ENCODE measurements around the gene CLRN3. TPM values are rescaled to one million over a fixed set of nuclear protein-coding genes. Genes with fewer than 3 reads are reported as not detected.

Gene CLRN3
- total and polyA plus RNA-seq, 4 donors: 0.10 to 0.12 TPM; not detected in 2

DNA sequence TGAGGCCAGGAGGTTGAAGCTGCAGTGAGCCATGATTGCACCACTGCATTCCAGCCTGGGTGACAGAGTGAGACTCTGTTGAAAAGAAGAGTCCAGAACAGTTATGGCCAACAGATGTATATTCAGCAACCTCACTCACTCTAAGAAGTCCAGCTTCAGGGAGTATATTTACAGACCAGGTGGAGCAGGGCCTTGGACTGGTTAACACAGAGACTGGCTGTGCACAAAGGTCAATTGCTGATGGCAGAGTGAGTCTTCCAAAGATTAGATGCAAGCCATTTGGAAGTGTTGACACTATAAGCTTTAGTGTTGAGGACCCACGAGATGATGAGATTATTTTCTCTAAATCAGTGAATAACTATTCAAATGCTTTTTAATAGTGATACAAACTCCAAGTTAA is 24.9 kb downstream of the CLRN3 start:
- DNase-seq: no peak
- peaks cover 0 to 9% (median 0%) of the 10 kb centered on the region in 5 donors for H3K4me1 ChIP-seq (ENCODE audit: control insufficient read depth in 5 of 5, insufficient read depth in 5 of 5, low read length in 5 of 5)
- no peaks in the 10 kb centered on the region for H3K36me3 ChIP-seq (ENCODE audit: control insufficient read depth in 4 of 4, insufficient read depth in 4 of 4, low read length in 4 of 4)
- H3K4me3 ChIP-seq: no peak overlapping the region
- H3K27me3 ChIP-seq (ENCODE audit: control insufficient read depth in 3 of 3, insufficient read depth in 3 of 3, low read length in 2 of 3): no peaks in the 10 kb centered on the region
- no peak overlapping the region for H3K27ac ChIP-seq (ENCODE audit: low read depth in 1 of 2, low read length in 1 of 2)
- TF ChIP-seq, protein P1, sequence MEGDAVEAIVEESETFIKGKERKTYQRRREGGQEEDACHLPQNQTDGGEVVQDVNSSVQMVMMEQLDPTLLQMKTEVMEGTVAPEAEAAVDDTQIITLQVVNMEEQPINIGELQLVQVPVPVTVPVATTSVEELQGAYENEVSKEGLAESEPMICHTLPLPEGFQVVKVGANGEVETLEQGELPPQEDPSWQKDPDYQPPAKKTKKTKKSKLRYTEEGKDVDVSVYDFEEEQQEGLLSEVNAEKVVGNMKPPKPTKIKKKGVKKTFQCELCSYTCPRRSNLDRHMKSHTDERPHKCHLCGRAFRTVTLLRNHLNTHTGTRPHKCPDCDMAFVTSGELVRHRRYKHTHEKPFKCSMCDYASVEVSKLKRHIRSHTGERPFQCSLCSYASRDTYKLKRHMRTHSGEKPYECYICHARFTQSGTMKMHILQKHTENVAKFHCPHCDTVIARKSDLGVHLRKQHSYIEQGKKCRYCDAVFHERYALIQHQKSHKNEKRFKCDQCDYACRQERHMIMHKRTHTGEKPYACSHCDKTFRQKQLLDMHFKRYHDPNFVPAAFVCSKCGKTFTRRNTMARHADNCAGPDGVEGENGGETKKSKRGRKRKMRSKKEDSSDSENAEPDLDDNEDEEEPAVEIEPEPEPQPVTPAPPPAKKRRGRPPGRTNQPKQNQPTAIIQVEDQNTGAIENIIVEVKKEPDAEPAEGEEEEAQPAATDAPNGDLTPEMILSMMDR (IDR thresholded peaks at IDR 0.05; ENCODE audit: control extremely low read depth, extremely low read depth): no peak
- peaks cover 0 to 7% (median 1%) of the 10 kb centered on the region in 4 donors for H3K9me3 ChIP-seq (ENCODE audit: control insufficient read depth in 4 of 4, insufficient read depth in 3 of 4, low read length in 3 of 4)
- 74 to 87% methylated on average over 1 of the region's 1 CpG for WGBS, 2 donors
- no peak overlapping the region for H3K9ac ChIP-seq (ENCODE audit: insufficient read depth in 1 of 2, low read length in 2 of 2)
- no peak for ATAC-seq (ENCODE audit: insufficient read depth, low FRiP score)

DNA sequence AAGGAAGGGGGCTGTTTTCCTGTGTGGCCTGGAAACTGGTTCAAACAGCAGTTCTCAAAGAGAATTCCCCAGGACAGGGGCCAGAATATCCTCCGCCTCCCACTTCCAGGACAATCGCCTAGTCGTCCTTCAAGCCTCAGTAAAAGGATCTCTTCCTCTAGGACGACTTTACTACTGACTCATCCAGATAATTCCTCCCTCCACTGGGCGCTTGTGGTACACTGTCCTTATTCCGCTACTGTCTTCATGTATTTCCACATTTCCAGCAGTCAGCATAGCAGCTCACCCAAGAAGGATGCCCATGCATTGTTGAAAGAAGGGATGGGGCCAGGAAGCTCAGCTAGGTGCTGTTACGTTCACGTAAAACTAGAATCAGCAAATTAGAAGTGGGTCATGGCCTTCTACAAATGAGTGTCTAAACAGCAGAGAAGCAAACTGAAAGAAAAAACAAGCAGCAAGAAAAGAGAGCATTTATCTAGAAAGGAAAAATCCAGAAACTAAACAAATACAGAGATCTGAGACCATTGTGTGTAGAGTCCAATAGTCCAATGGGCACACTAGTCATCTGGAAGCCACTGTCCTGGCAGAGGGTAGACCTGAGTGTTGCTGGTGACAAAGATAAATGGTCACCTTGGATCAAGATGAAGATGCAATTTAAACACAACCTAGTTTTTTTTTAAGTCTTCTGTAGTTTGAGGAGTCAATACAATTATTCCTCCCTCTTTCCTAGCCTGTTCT is 26.3 kb downstream of the CLRN3 start:
- no peaks in the 10 kb centered on the region for H3K4me1 ChIP-seq (ENCODE audit: control insufficient read depth in 5 of 5, insufficient read depth in 5 of 5, low read length in 5 of 5)
- H3K9ac ChIP-seq (ENCODE audit: insufficient read depth in 1 of 2, low read length in 2 of 2): no peak overlapping the region
- no peak for DNase-seq
- ATAC-seq (ENCODE audit: insufficient read depth, low FRiP score): no peak
- H3K36me3 ChIP-seq (ENCODE audit: control insufficient read depth in 4 of 4, insufficient read depth in 4 of 4, low read length in 4 of 4): no peaks in the 10 kb centered on the region
- no peak overlapping the region for H3K27ac ChIP-seq (ENCODE audit: low read depth in 1 of 2, low read length in 1 of 2)
- H3K4me3 ChIP-seq: no peak overlapping the region
- 82 to 84% methylated on average over 8 of the region's 8 CpGs for WGBS, 2 donors
- H3K27me3 ChIP-seq (ENCODE audit: control insufficient read depth in 3 of 3, insufficient read depth in 3 of 3, low read length in 2 of 3): no peaks in the 10 kb centered on the region
- TF ChIP-seq, protein P1 (IDR thresholded peaks at IDR 0.05; ENCODE audit: control extremely low read depth, extremely low read depth): no peak
- peaks cover 0 to 7% (median 1%) of the 10 kb centered on the region in 4 donors for H3K9me3 ChIP-seq (ENCODE audit: control insufficient read depth in 4 of 4, insufficient read depth in 3 of 4, low read length in 3 of 4)

DNA sequence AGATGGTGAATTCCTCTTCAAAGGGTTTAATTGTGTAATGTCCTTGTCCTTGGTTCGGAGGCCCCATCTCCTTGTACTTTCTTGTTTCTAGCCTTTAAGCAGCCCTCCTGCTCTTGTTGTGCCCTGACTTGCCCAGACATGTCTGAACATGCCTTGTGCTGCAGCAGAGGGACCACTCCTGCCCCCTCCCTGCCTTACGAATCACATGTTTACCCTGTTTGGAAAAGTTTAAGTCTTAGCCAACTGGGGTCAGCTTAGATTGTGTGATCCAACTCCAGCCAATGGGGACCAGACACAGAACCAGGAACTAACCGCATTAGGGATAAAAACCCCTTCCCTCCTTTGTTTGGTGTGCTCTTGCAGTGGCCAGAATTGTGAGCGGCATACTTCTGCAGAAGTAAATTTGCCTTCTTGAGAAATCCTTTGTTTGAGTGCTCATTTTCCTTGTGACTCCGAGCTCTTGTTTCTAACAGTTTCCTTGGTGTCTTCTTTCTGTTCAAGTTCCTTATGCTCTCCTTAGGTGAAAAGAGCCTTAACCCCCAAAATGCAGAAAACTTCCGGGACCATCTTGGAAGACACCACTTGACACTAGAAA is 29.4 kb downstream of the CLRN3 start:
- Histone ChIP-seq H3K27ac (ENCODE audit: low read depth in 1 of 2, low read length in 1 of 2) (no peak overlapping the region), H3K9ac (ENCODE audit: insufficient read depth in 1 of 2, low read length in 2 of 2) (no peak overlapping the region), H3K9me3 (ENCODE audit: control insufficient read depth in 4 of 4, insufficient read depth in 3 of 4, low read length in 3 of 4) (peaks cover 0 to 7% (median 1%) of the 10 kb centered on the region in 4 donors), H3K4me1 (ENCODE audit: control insufficient read depth in 5 of 5, insufficient read depth in 5 of 5, low read length in 5 of 5) (no peaks in the 10 kb centered on the region), H3K36me3 (ENCODE audit: control insufficient read depth in 4 of 4, insufficient read depth in 4 of 4, low read length in 4 of 4) (no peaks in the 10 kb centered on the region), H3K4me3 (no peak overlapping the region), H3K27me3 (ENCODE audit: control insufficient read depth in 3 of 3, insufficient read depth in 3 of 3, low read length in 2 of 3) (no peaks in the 10 kb centered on the region)
- DNase-seq (no peak), ATAC-seq (ENCODE audit: insufficient read depth, low FRiP score) (no peak)
- 93 to 97% methylated on average over 6 of the region's 6 CpGs for WGBS, 2 donors
- TF ChIP-seq, protein P1 (IDR thresholded peaks at IDR 0.05; ENCODE audit: control extremely low read depth, extremely low read depth): no peak

Data from lung (tissue), 12 donors.